PC-3 (cell line): ENCODE data around the gene SCAF4. TPM values are rescaled to one million over a fixed set of nuclear protein-coding genes. Genes with fewer than 3 reads are reported as not detected.
A peak's percentile ranks its signal among the peaks of the same experiment; 100 is the strongest.

Experiments used
- ATAC-seq: fragments of 200-7000 bp; cut with Tn5 transposase; 2 replicates; pipeline ENCODE4 v1.9.1; 2020; ENCODE audit warnings: mild to moderate bottlenecking, moderate library complexity
- BruUV-seq: library from RNA; stranded (reverse); fragments of 400-500 nt; replicated peaks from 2 replicates; lab custom pipeline; 2021; lab: Mats Ljungman, UMichigan
- CTCF ChIA-PET: fragments of 300-600 bp; sonication (Branson Sonifier 250); formaldehyde crosslinking; loops from one replicate; lab custom pipeline; 2022; ENCODE audit warnings: antibody characterized with exemption; lab: Charles Lee
- POLR2A ChIA-PET: fragments of 300-600 bp; sonication (Branson Sonifier 250); formaldehyde crosslinking; loops from one replicate; lab custom pipeline; 2022; ENCODE audit warnings: antibody characterized with exemption; ENCODE audit not compliant: unreplicated experiment; lab: Charles Lee
- DNase-seq: peaks from one replicate; pipeline ENCODE4 v3.0.0-alpha.2; 2015
- H2AFZ ChIP-seq: fragments of 300-600 bp; sonication (generic); 2 replicates; pipeline ENCODE4 v1.6.0; 2016; ENCODE audit warnings: antibody characterized with exemption, low read length
- H3F3A ChIP-seq: fragments of 300-600 bp; sonication (generic); one replicate; pipeline ENCODE4 v1.6.0; 2017; ENCODE audit warnings: antibody characterized with exemption, low read length, control low read depth, mild to moderate bottlenecking; ENCODE audit not compliant: unreplicated experiment
- H3K27ac ChIP-seq: fragments of 300-600 bp; sonication (generic); 2 replicates; pipeline ENCODE4 v1.5.1; 2016; ENCODE audit warnings: mild to moderate bottlenecking, low read length
- H3K27me3 ChIP-seq: fragments of 300-600 bp; sonication (generic); 2 replicates; pipeline ENCODE4 v1.6.1; 2016; ENCODE audit warnings: low read length, mixed read lengths
- H3K36me3 ChIP-seq: fragments of 300-600 bp; sonication (generic); 2 replicates; pipeline ENCODE4 v1.6.1; 2016; ENCODE audit warnings: low read depth, mixed run types, low read length, mixed read lengths
- H3K4me1 ChIP-seq: fragments of 300-600 bp; sonication (generic); 2 replicates; pipeline ENCODE4 v1.5.1; 2016; ENCODE audit warnings: low read length; ENCODE audit not compliant: insufficient read depth
- H3K4me2 ChIP-seq: fragments of 300-600 bp; sonication (generic); 2 replicates; pipeline ENCODE4 v1.6.0; 2016; ENCODE audit warnings: low read length
- H3K4me3 ChIP-seq: fragments of 300-600 bp; sonication (generic); 2 replicates; pipeline ENCODE4 v1.5.1; 2016; ENCODE audit warnings: mild to moderate bottlenecking, low read length, mixed read lengths
- H3K79me2 ChIP-seq: fragments of 300-600 bp; sonication (generic); 2 replicates; pipeline ENCODE4 v1.6.1; 2017; ENCODE audit warnings: low read length, mixed read lengths
- H3K9ac ChIP-seq: fragments of 300-600 bp; sonication (generic); 2 replicates; pipeline ENCODE4 v1.6.0; 2016; ENCODE audit warnings: mild to moderate bottlenecking, low read length
- H3K9me2 ChIP-seq: fragments of 300-600 bp; sonication (generic); replicated peaks from 2 replicates; pipeline ENCODE4 v1.6.1; 2016; ENCODE audit warnings: mixed run types, low read length, mixed read lengths
- H3K9me3 ChIP-seq: fragments of 300-600 bp; sonication (generic); 2 replicates; pipeline ENCODE4 v1.6.1; 2016; ENCODE audit warnings: low read length, mixed read lengths
- H4K20me1 ChIP-seq: fragments of 300-600 bp; sonication (generic); 2 replicates; pipeline ENCODE4 v1.6.1; 2016; ENCODE audit warnings: low read length, mixed read lengths
- EZH2 ChIP-seq: fragments of 300-600 bp; sonication (generic); IDR thresholded peaks from one replicate; pipeline ENCODE4 v1.6.1; 2017; ENCODE audit warnings: antibody characterized with exemption, mild to moderate bottlenecking, low read length; ENCODE audit not compliant: unreplicated experiment
- EZH2phosphoT487 ChIP-seq: fragments of 300-600 bp; sonication (generic); IDR thresholded peaks from 2 replicates; pipeline ENCODE4 v1.6.1; 2018; ENCODE audit warnings: mild to moderate bottlenecking, antibody characterized with exemption, low read length, borderline replicate concordance
- intact Hi-C: fragments of 100-400 bp; cut with micrococcal nuclease; formaldehyde crosslinking; loops from 2 replicates; pipeline ENCODE4 v1.9.0; 2023
- total RNA-seq: library from RNA; depleted of rRNA; stranded (reverse); fragments of >200 nt; gene quantifications from 2 replicates; pipeline ENCODE4 v1.2.3, GENCODE V29; 2014
- TF ChIP-seq, protein P1 (sequence below): fragments of 300-600 bp; sonication (generic); conservative IDR thresholded peaks from 2 replicates; pipeline ENCODE4 v1.5.1; 2017; ENCODE audit warnings: antibody characterized with exemption, low read depth, mild to moderate bottlenecking, low read length

Gene SCAF4
- total RNA-seq, 1 experiment from 2014 or later = 11.2 TPM

DNA sequence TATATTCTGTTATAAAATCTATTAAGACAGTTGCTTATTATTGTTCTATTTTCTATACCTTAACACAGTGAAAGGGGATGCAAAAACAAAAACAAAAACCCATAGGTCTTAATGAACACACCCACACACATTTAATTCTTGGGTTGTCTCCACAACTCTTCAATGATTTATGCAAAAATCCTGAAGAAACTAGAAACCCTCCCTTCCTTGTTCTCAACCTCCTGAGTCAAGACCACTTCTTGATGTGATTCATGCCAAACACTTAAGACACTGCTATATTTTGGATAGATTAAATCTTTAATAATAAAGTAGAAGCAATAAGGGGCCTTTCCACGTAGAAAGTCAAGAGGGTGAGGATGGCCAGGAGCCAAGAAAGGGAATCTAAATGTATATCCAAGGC lies 23.4 kb downstream of the SCAF4 start:
- H3K4me3 ChIP-seq = no peak overlapping the region
- peaks cover 57% of the 10 kb centered on the region for H4K20me1 ChIP-seq
- TF ChIP-seq EZH2phosphoT487 (no peak), EZH2 (no peak)
- TF ChIP-seq, protein P1, sequence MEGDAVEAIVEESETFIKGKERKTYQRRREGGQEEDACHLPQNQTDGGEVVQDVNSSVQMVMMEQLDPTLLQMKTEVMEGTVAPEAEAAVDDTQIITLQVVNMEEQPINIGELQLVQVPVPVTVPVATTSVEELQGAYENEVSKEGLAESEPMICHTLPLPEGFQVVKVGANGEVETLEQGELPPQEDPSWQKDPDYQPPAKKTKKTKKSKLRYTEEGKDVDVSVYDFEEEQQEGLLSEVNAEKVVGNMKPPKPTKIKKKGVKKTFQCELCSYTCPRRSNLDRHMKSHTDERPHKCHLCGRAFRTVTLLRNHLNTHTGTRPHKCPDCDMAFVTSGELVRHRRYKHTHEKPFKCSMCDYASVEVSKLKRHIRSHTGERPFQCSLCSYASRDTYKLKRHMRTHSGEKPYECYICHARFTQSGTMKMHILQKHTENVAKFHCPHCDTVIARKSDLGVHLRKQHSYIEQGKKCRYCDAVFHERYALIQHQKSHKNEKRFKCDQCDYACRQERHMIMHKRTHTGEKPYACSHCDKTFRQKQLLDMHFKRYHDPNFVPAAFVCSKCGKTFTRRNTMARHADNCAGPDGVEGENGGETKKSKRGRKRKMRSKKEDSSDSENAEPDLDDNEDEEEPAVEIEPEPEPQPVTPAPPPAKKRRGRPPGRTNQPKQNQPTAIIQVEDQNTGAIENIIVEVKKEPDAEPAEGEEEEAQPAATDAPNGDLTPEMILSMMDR = no peak
- no peak for ATAC-seq
- intact Hi-C loops = no loop called here
- H3K79me2 ChIP-seq = peaks cover 98% of the 10 kb centered on the region
- no peak overlapping the region for H3K4me2 ChIP-seq
- H3K9ac ChIP-seq = no peak overlapping the region
- H3F3A ChIP-seq = no peaks in the 10 kb centered on the region
- no peaks in the 10 kb centered on the region for H3K9me3 ChIP-seq
- H3K9me2 ChIP-seq = no peaks in the 10 kb centered on the region
- no peak for DNase-seq
- H3K27ac ChIP-seq = no peak overlapping the region
- CTCF ChIA-PET = no interaction called here
- peaks cover 10% of the 10 kb centered on the region for H3K4me1 ChIP-seq
- POLR2A ChIA-PET = no interaction called here
- BruUV-seq = no TSS peak
- H3K27me3 ChIP-seq = no peaks in the 10 kb centered on the region
- H2AFZ ChIP-seq = no peak overlapping the region
- no peaks in the 10 kb centered on the region; the same call in 1 of the 2 replicates for H3K36me3 ChIP-seq

- ATAC-seq (peak; percentile 47), DNase-seq (peak; percentile 41)
- Histone ChIP-seq H2AFZ (no peak overlapping the region), H3K4me3 (no peak overlapping the region), H3F3A (no peaks in the 10 kb centered on the region), H3K79me2 (peaks cover 97% of the 10 kb centered on the region), H3K27me3 (no peaks in the 10 kb centered on the region), H3K9me2 (no peaks in the 10 kb centered on the region), H3K4me1 (peaks cover 10% of the 10 kb centered on the region), H4K20me1 (peaks cover 49% of the 10 kb centered on the region), H3K27ac (no peak overlapping the region), H3K9ac (no peak overlapping the region), H3K4me2 (no peak overlapping the region), H3K36me3 (peaks cover 9% of the 10 kb centered on the region; the same call in 1 of the 2 replicates), H3K9me3 (no peaks in the 10 kb centered on the region)
- ChIA-PET CTCF (no interaction called here), POLR2A (no interaction called here)
- no TSS peak for BruUV-seq
- intact Hi-C loops = no loop called here
- TF ChIP-seq, protein P1 = no peak
- no peak for TF ChIP-seq EZH2
- TF ChIP-seq EZH2phosphoT487 = no peak
Observed at GRCh38 chr21:31707499-31707898, 24.4 kb downstream of the SCAF4 start.

DNA sequence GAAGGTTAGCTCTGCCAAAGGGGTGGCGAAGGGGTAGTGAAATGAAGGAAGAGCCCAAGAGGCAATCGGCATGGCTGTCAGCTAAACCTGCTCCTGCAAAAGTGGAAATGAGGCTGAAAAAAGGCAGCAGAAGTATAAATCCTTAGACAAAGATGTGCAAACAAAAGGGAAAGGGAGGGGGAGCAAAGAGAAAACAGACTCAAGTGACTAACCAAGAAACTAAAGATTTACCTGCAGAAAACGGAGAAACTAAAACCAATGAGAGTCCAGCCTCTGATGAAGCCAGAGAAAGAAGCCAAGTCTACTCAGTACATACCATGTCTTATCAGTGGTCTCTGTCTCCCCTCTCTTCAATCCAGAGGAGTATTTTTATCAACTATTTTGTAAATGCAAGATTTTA lies 25.4 kb downstream of the SCAF4 start:
- no peaks in the 10 kb centered on the region for H3F3A ChIP-seq
- BruUV-seq = no TSS peak
- H4K20me1 ChIP-seq = peaks cover 45% of the 10 kb centered on the region
- ChIA-PET POLR2A (no interaction called here), CTCF (no interaction called here)
- H3K9me2 ChIP-seq = no peaks in the 10 kb centered on the region
- H3K27ac ChIP-seq = no peak overlapping the region
- TF ChIP-seq EZH2 (no peak), EZH2phosphoT487 (no peak)
- TF ChIP-seq, protein P1 = no peak
- H3K4me1 ChIP-seq = peaks cover 10% of the 10 kb centered on the region
- H3K9ac ChIP-seq = no peak overlapping the region
- no peak overlapping the region for H3K4me3 ChIP-seq
- H3K27me3 ChIP-seq = no peaks in the 10 kb centered on the region
- H2AFZ ChIP-seq = no peak overlapping the region
- peaks cover 88% of the 10 kb centered on the region for H3K79me2 ChIP-seq
- peaks cover 16% of the 10 kb centered on the region; the same call in 1 of the 2 replicates for H3K36me3 ChIP-seq
- H3K4me2 ChIP-seq = no peak overlapping the region
- H3K9me3 ChIP-seq = no peaks in the 10 kb centered on the region
- intact Hi-C loops = no loop called here
- DNase-seq (no peak), ATAC-seq (no peak)
